ENCODE data around the gene PAFAH1B2.
"Not testable (repeated sequence)": the region's sequence is repeated elsewhere in the genome, so short reads cannot be mapped to it uniquely, and the experiment has no call there.

PAFAH1B2 gene

GRCh38 chr11:117127171-117127901 is 16.8 kb upstream of the PAFAH1B2 start:
- no peaks in the 10 kb centered on the region for H3K36me3 ChIP-seq (ENCODE audit: control insufficient read depth in 5 of 5, insufficient read depth in 5 of 5, low read length in 5 of 5)
- H3K4me3 ChIP-seq (ENCODE audit: low read depth in 1 of 5, low read length in 5 of 5), result no peak overlapping the region
- H3K4me1 ChIP-seq (ENCODE audit: control insufficient read depth in 5 of 5, insufficient read depth in 5 of 5, low read length in 5 of 5), result no peaks in the 10 kb centered on the region
- peaks cover 0 to 2% (median 0%) of the 10 kb centered on the region in 5 donors for H3K27me3 ChIP-seq (ENCODE audit: control insufficient read depth in 5 of 5, insufficient read depth in 4 of 5, low read length in 5 of 5)
- H3K27ac ChIP-seq (ENCODE audit: low read depth, low read length), result no peak overlapping the region
- no peaks in the 10 kb centered on the region for H3K9me3 ChIP-seq (ENCODE audit: control insufficient read depth in 5 of 5, low read length in 5 of 5)
- H3K9ac ChIP-seq (ENCODE audit: low read length in 5 of 5), result no peak overlapping the region

GRCh38 chr11:117128289-117128688 is 15.8 kb upstream of the PAFAH1B2 start:
- peaks cover 0 to 2% (median 0%) of the 10 kb centered on the region in 5 donors for H3K27me3 ChIP-seq (ENCODE audit: control insufficient read depth in 5 of 5, insufficient read depth in 4 of 5, low read length in 5 of 5)
- no peaks in the 10 kb centered on the region for H3K36me3 ChIP-seq (ENCODE audit: control insufficient read depth in 5 of 5, insufficient read depth in 5 of 5, low read length in 5 of 5)
- H3K4me1 ChIP-seq (ENCODE audit: control insufficient read depth in 5 of 5, insufficient read depth in 5 of 5, low read length in 5 of 5), result no peaks in the 10 kb centered on the region
- no peak overlapping the region for H3K27ac ChIP-seq (ENCODE audit: low read depth, low read length)
- H3K9me3 ChIP-seq (ENCODE audit: control insufficient read depth in 5 of 5, low read length in 5 of 5), result no peaks in the 10 kb centered on the region
- H3K4me3 ChIP-seq (ENCODE audit: low read depth in 1 of 5, low read length in 5 of 5), result no peak overlapping the region
- H3K9ac ChIP-seq (ENCODE audit: low read length in 5 of 5), result no peak overlapping the region

GRCh38 chr11:117130396-117130795 is 13.7 kb upstream of the PAFAH1B2 start:
- not testable (repeated sequence) for H3K27me3 ChIP-seq (ENCODE audit: control insufficient read depth in 5 of 5, insufficient read depth in 4 of 5, low read length in 5 of 5); H3K9ac ChIP-seq (ENCODE audit: low read length in 5 of 5); H3K27ac ChIP-seq (ENCODE audit: low read depth, low read length); H3K9me3 ChIP-seq (ENCODE audit: control insufficient read depth in 5 of 5, low read length in 5 of 5); H3K4me3 ChIP-seq (ENCODE audit: low read depth in 1 of 5, low read length in 5 of 5); H3K36me3 ChIP-seq (ENCODE audit: control insufficient read depth in 5 of 5, insufficient read depth in 5 of 5, low read length in 5 of 5); H3K4me1 ChIP-seq (ENCODE audit: control insufficient read depth in 5 of 5, insufficient read depth in 5 of 5, low read length in 5 of 5)

GRCh38 chr11:117130879-117131278 is 13.2 kb upstream of the PAFAH1B2 start:
- Histone ChIP-seq H3K4me1 (ENCODE audit: control insufficient read depth in 5 of 5, insufficient read depth in 5 of 5, low read length in 5 of 5) (no peaks in the 10 kb centered on the region), H3K27me3 (ENCODE audit: control insufficient read depth in 5 of 5, insufficient read depth in 4 of 5, low read length in 5 of 5) (no peaks in the 10 kb centered on the region), H3K27ac (ENCODE audit: low read depth, low read length) (no peak overlapping the region), H3K36me3 (ENCODE audit: control insufficient read depth in 5 of 5, insufficient read depth in 5 of 5, low read length in 5 of 5) (no peaks in the 10 kb centered on the region), H3K9ac (ENCODE audit: low read length in 5 of 5) (no peak overlapping the region), H3K9me3 (ENCODE audit: control insufficient read depth in 5 of 5, low read length in 5 of 5) (no peaks in the 10 kb centered on the region), H3K4me3 (ENCODE audit: low read depth in 1 of 5, low read length in 5 of 5) (no peak overlapping the region)

- no peaks in the 10 kb centered on the region for H3K9me3 ChIP-seq (ENCODE audit: control insufficient read depth in 5 of 5, low read length in 5 of 5)
- H3K27me3 ChIP-seq (ENCODE audit: control insufficient read depth in 5 of 5, insufficient read depth in 4 of 5, low read length in 5 of 5), result no peaks in the 10 kb centered on the region
- no peaks in the 10 kb centered on the region for H3K36me3 ChIP-seq (ENCODE audit: control insufficient read depth in 5 of 5, insufficient read depth in 5 of 5, low read length in 5 of 5)
- no peak overlapping the region for H3K9ac ChIP-seq (ENCODE audit: low read length in 5 of 5)
- no peak overlapping the region for H3K27ac ChIP-seq (ENCODE audit: low read depth, low read length)
- no peak overlapping the region for H3K4me3 ChIP-seq (ENCODE audit: low read depth in 1 of 5, low read length in 5 of 5)
- no peaks in the 10 kb centered on the region for H3K4me1 ChIP-seq (ENCODE audit: control insufficient read depth in 5 of 5, insufficient read depth in 5 of 5, low read length in 5 of 5)
Observed at GRCh38 chr11:117134431-117134830, 9.7 kb upstream of the PAFAH1B2 start.

GRCh38 chr11:117134979-117135378 is 9.1 kb upstream of the PAFAH1B2 start:
- H3K9me3 ChIP-seq (ENCODE audit: control insufficient read depth in 5 of 5, low read length in 5 of 5); H3K4me1 ChIP-seq (ENCODE audit: control insufficient read depth in 5 of 5, insufficient read depth in 5 of 5, low read length in 5 of 5); H3K27me3 ChIP-seq (ENCODE audit: control insufficient read depth in 5 of 5, insufficient read depth in 4 of 5, low read length in 5 of 5); H3K9ac ChIP-seq (ENCODE audit: low read length in 5 of 5); H3K4me3 ChIP-seq (ENCODE audit: low read depth in 1 of 5, low read length in 5 of 5); H3K36me3 ChIP-seq (ENCODE audit: control insufficient read depth in 5 of 5, insufficient read depth in 5 of 5, low read length in 5 of 5); H3K27ac ChIP-seq (ENCODE audit: low read depth, low read length): not testable (repeated sequence)

- not testable (repeated sequence) for H3K9ac ChIP-seq (ENCODE audit: low read length in 5 of 5); H3K4me1 ChIP-seq (ENCODE audit: control insufficient read depth in 5 of 5, insufficient read depth in 5 of 5, low read length in 5 of 5); H3K4me3 ChIP-seq (ENCODE audit: low read depth in 1 of 5, low read length in 5 of 5); H3K9me3 ChIP-seq (ENCODE audit: control insufficient read depth in 5 of 5, low read length in 5 of 5); H3K27me3 ChIP-seq (ENCODE audit: control insufficient read depth in 5 of 5, insufficient read depth in 4 of 5, low read length in 5 of 5); H3K27ac ChIP-seq (ENCODE audit: low read depth, low read length); H3K36me3 ChIP-seq (ENCODE audit: control insufficient read depth in 5 of 5, insufficient read depth in 5 of 5, low read length in 5 of 5)
Observed at GRCh38 chr11:117137223-117138086, 6.6 kb upstream of the PAFAH1B2 start.

GRCh38 chr11:117143390-117143789 is 697 bp upstream of the PAFAH1B2 start:
- peak overlapping the region; percentile 92 for H3K27ac ChIP-seq (ENCODE audit: low read depth, low read length)
- peaks cover 0 to 33% (median 29%) of the 10 kb centered on the region in 5 donors for H3K4me1 ChIP-seq (ENCODE audit: control insufficient read depth in 5 of 5, insufficient read depth in 5 of 5, low read length in 5 of 5)
- H3K9me3 ChIP-seq (ENCODE audit: control insufficient read depth in 5 of 5, low read length in 5 of 5), result no peaks in the 10 kb centered on the region
- no peaks in the 10 kb centered on the region for H3K27me3 ChIP-seq (ENCODE audit: control insufficient read depth in 5 of 5, insufficient read depth in 4 of 5, low read length in 5 of 5)
- peak overlapping the region; percentile 84 to 100 (median 95) for H3K4me3 ChIP-seq (ENCODE audit: low read depth in 1 of 5, low read length in 5 of 5)
- H3K36me3 ChIP-seq (ENCODE audit: control insufficient read depth in 5 of 5, insufficient read depth in 5 of 5, low read length in 5 of 5), result peaks cover 0 to 13% (median 5%) of the 10 kb centered on the region in 5 donors
- H3K9ac ChIP-seq (ENCODE audit: low read length in 5 of 5), result peak overlapping the region in 4 of 5 donors; percentile 78 to 95 (median 90)

GRCh38 chr11:117144477-117145392 is 648 bp downstream of the PAFAH1B2 start:
- Histone ChIP-seq H3K4me1 (ENCODE audit: control insufficient read depth in 5 of 5, insufficient read depth in 5 of 5, low read length in 5 of 5) (peaks cover 0 to 33% (median 29%) of the 10 kb centered on the region in 5 donors), H3K27ac (ENCODE audit: low read depth, low read length) (peak overlapping the region; percentile 92)

More at GRCh38 chr11:117144477-117145392, 648 bp downstream of the PAFAH1B2 start:
- Histone ChIP-seq H3K36me3 (ENCODE audit: control insufficient read depth in 5 of 5, insufficient read depth in 5 of 5, low read length in 5 of 5) (peaks cover 0 to 13% (median 5%) of the 10 kb centered on the region in 5 donors), H3K4me3 (ENCODE audit: low read depth in 1 of 5, low read length in 5 of 5) (peak overlapping the region; percentile 84 to 97 (median 93)), H3K9me3 (ENCODE audit: control insufficient read depth in 5 of 5, low read length in 5 of 5) (no peaks in the 10 kb centered on the region), H3K9ac (ENCODE audit: low read length in 5 of 5) (peak overlapping the region; percentile 48 to 95 (median 89)), H3K27me3 (ENCODE audit: control insufficient read depth in 5 of 5, insufficient read depth in 4 of 5, low read length in 5 of 5) (no peaks in the 10 kb centered on the region)

All from subcutaneous abdominal adipose tissue (tissue), 5 donors.